GM12878 (cell line): ENCODE data around the gene OR2B2. TPM values are rescaled to one million over a fixed set of nuclear protein-coding genes. Genes with fewer than 3 reads are reported as not detected.

Experiments
- ATAC-seq: fragments of 200-7000 bp; cut with Tn5 transposase; 3 replicates; pipeline ENCODE4 v1.9.1; 2020; ENCODE audit warnings: mild to moderate bottlenecking, moderate library complexity
- BruUV-seq: library from RNA; stranded (reverse); fragments of 400-500 nt; replicated peaks from 2 replicates; lab custom pipeline; 2021; lab: Mats Ljungman, UMichigan
- CTCF ChIA-PET: fragments of 300-600 bp; sonication (Branson Sonifier 250); formaldehyde crosslinking; extraction: SDS; loops from one replicate; lab custom pipeline; 2021; ENCODE audit warnings: inconsistent platforms; lab: Yijun Ruan, JAX
- POLR2A ChIA-PET: fragments of 350-600 bp; formaldehyde crosslinking; extraction: SDS; loops from one replicate; lab custom pipeline; 2021; ENCODE audit warnings: inconsistent platforms; lab: Charles Lee
- RAD21 ChIA-PET: fragments of 300-600 bp; sonication (Branson Sonifier 250); formaldehyde crosslinking; loops from one replicate; lab custom pipeline; 2023; ENCODE audit warnings: antibody characterized with exemption; ENCODE audit not compliant: unreplicated experiment; lab: Charles Lee
- SMC1A ChIA-PET: fragments of 300-600 bp; sonication (Branson Sonifier 250); formaldehyde crosslinking; loops from one replicate; lab custom pipeline; 2023; ENCODE audit not compliant: unreplicated experiment, uncharacterized antibody; lab: Charles Lee
- DNase-seq: peaks from one replicate; pipeline ENCODE4 v3.0.0-alpha.2; 2011; ENCODE audit warnings: low read depth, low spot score
- FAIRE-seq: peaks from 3 replicates; lab custom pipeline; 2011; peaks lifted over from hg19 to GRCh38; lab: Jason Lieb, UNC
- H2AFZ ChIP-seq: 2 replicates; pipeline ENCODE4 v1.6.0; 2011; ENCODE audit warnings: low read depth, low read length, control low read depth; ENCODE audit not compliant: control insufficient read depth
- H3K27ac ChIP-seq: 2 replicates; pipeline ENCODE4 v1.5.1; 2011; ENCODE audit warnings: control low read depth; ENCODE audit not compliant: control insufficient read depth, insufficient read depth
- H3K27me3 ChIP-seq, 2 experiments: replicated peaks in 1 of 2; 2 replicates each; pipeline versions ENCODE4 v1.6.0 to v1.6.1; 2011; ENCODE audit warnings: low read length in 1 of 2; ENCODE audit not compliant: control insufficient read depth in 2 of 2, insufficient read depth in 2 of 2
- H3K36me3 ChIP-seq, 2 experiments: 2 replicates each; pipeline ENCODE4 v1.5.1; 2011; ENCODE audit warnings: low read length in 1 of 2; ENCODE audit not compliant: control insufficient read depth in 2 of 2, insufficient read depth in 2 of 2
- H3K4me1 ChIP-seq: 2 replicates; pipeline ENCODE4 v1.6.1; 2011; ENCODE audit warnings: mild to moderate bottlenecking, low read length, moderate library complexity, mixed read lengths; ENCODE audit not compliant: control insufficient read depth, insufficient read depth
- H3K4me2 ChIP-seq: 2 replicates; pipeline ENCODE4 v1.6.0; 2011; ENCODE audit warnings: control low read depth; ENCODE audit not compliant: control insufficient read depth, insufficient read depth
- H3K4me3 ChIP-seq: fragments of 200-600 bp; sonication (generic); 2 replicates; pipeline ENCODE4 v1.5.1; 2016
- H3K79me2 ChIP-seq: 2 replicates; pipeline ENCODE4 v1.6.0; 2011; ENCODE audit warnings: low read length; ENCODE audit not compliant: control insufficient read depth, insufficient read depth
- H3K9ac ChIP-seq: 2 replicates; pipeline ENCODE4 v1.8.0; 2011; ENCODE audit warnings: low read length, control low read depth, mixed read lengths; ENCODE audit not compliant: control insufficient read depth, insufficient read depth
- H3K9me3 ChIP-seq: replicated peaks from 3 replicates; pipeline ENCODE4 v1.5.1; 2011; ENCODE audit warnings: mild to moderate bottlenecking, low read length; ENCODE audit not compliant: control insufficient read depth, insufficient read depth
- H4K20me1 ChIP-seq: 2 replicates; pipeline ENCODE4 v1.6.0; 2011; ENCODE audit not compliant: control insufficient read depth, insufficient read depth
- CHD4 ChIP-seq: fragments of 200-600 bp; sonication (generic); IDR thresholded peaks from 2 replicates; pipeline ENCODE4 v1.6.1; 2016; ENCODE audit warnings: mild to moderate bottlenecking
- EGR1 ChIP-seq, 2 experiments: IDR thresholded peaks; 1 replicate in 1 of 2; 2 replicates in 1 of 2; pipeline ENCODE4 v1.6.1; 2011 to 2012; ENCODE audit warnings: low read depth in 2 of 2, low read length in 2 of 2, borderline replicate concordance in 1 of 2, mild to moderate bottlenecking in 1 of 2, moderate library complexity in 1 of 2
- EZH2 ChIP-seq: IDR thresholded peaks from 2 replicates; pipeline ENCODE4 v1.6.1; 2012; ENCODE audit warnings: low read depth, mild to moderate bottlenecking, control low read depth, inconsistent platforms, low read length, borderline replicate concordance; ENCODE audit not compliant: control insufficient read depth
- POLR2AphosphoS5 ChIP-seq: IDR thresholded peaks from 2 replicates; pipeline ENCODE4 v1.6.1; 2011; ENCODE audit warnings: mild to moderate bottlenecking, low read length, inconsistent platforms
- TCF3 ChIP-seq: IDR thresholded peaks from 2 replicates; pipeline ENCODE4 v1.6.1; 2012; ENCODE audit warnings: low read depth, mild to moderate bottlenecking, low read length, borderline replicate concordance; ENCODE audit not compliant: insufficient read depth
- WGBS: methylation state at CpG from one replicate; pipeline ENCODE4 v1.1.6; 2016; ENCODE audit warnings: low lambda C conversion rate; ENCODE audit not compliant: insufficient replicate concordance, insufficient coverage; ENCODE audit errors: missing lambda C conversion rate; 5-methylcytosine and 5-hydroxymethylcytosine counted together
- in situ Hi-C: fragments of 300-500 bp; cut with MboI; formaldehyde crosslinking; loops from 9 replicates; pipeline ENCODE4 v1.14.3; 2018; ENCODE audit warnings: mixed read lengths
- intact Hi-C: fragments of 100-400 bp; cut with micrococcal nuclease; formaldehyde crosslinking; loops from one replicate; pipeline ENCODE4 v1.14.2; 2022; ENCODE audit not compliant: unreplicated experiment
- polyA plus RNA-seq, 11 experiments: library from polyadenylated mRNA; depleted of rRNA in 4 of 11; unstranded in 6 of 11; stranded (reverse) in 5 of 11; fragments of >200 nt; fragmentation: Nextera tagmentation in 4 of 11; fragmentation: Illumina TruSeq in 1 of 11; extraction: Ambion mirVana in 4 of 11; extraction: Trizol in 1 of 11; gene quantifications; 1 replicate in 1 of 11; 2 replicates in 10 of 11; pipeline versions ENCODE4 v1.2.1 to v1.2.3, GENCODE V29; 2011 to 2016; ENCODE audit warnings: inconsistent platforms in 2 of 11, missing spikeins in 2 of 11, low read depth in 1 of 11
- total RNA-seq, 4 experiments: library from RNA; depleted of rRNA in 3 of 4; stranded (reverse); fragments of >200 nt in 3 of 4; fragmentation: Illumina TruSeq in 1 of 4; extraction: Trizol in 1 of 4; gene quantifications; 2 replicates each; pipeline versions ENCODE4 v1.2.1 to v1.2.3, GENCODE V29; 2013 to 2021
- TF ChIP-seq, protein P1 (sequence below): fragments of 450-650 bp; IDR thresholded peaks from 2 replicates; pipeline ENCODE4 v1.6.1; 2016; ENCODE audit warnings: mild to moderate bottlenecking, moderate library complexity, borderline replicate concordance
- TF ChIP-seq, protein P2 (sequence below): IDR thresholded peaks from 2 replicates; pipeline ENCODE4 v1.6.1; 2011; ENCODE audit warnings: borderline replicate concordance, low read depth, mild to moderate bottlenecking, moderate library complexity, low read length; ENCODE audit not compliant: insufficient read depth, poor library complexity, severe bottlenecking
- TF ChIP-seq, protein P3 (sequence below): fragments of 450-650 bp; IDR thresholded peaks from 2 replicates; pipeline ENCODE4 v1.6.1; 2017; ENCODE audit warnings: mild to moderate bottlenecking, low read depth, inconsistent platforms; ENCODE audit not compliant: poor library complexity, severe bottlenecking
- TF ChIP-seq, protein P4 (sequence below): fragments of 450-650 bp; IDR thresholded peaks from 2 replicates; pipeline ENCODE4 v1.6.1; 2017; ENCODE audit warnings: low read depth, mild to moderate bottlenecking, moderate library complexity

Gene OR2B2
- total and polyA plus RNA-seq, 10 of the 15 experiments (the other 5 are each of a cell fraction or from before 2014, with no cell fraction given) = not detected

DNA sequence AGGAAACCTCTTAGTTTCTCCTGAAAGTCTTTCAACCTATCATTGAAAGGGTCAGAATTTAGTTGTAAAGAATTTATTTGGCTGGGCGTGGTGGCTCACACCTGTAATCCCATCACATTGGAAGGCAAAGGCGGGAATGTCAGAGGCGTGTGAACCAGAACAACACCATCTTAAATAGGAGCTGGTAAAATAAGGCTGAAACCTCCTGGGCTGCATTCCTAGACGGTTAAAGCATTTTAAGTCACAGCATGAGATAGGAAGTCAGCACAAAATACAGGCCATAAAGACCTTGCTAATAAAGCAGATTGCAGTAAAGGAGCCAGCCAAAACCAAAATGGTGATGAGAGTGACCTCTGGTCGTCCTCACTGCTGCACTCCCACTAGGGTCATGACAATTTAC, 29.6 kb downstream of the OR2B2 start:
- DNase-seq = no peak
- ChIA-PET SMC1A (interaction anchor here (1.8 kb wide), 1 partner anchor 9 kb away, joined by 5 read pairs; a partner anchor contains a TSS), CTCF (no interaction called here), POLR2A (no interaction called here), RAD21 (no interaction called here)
- TF ChIP-seq CHD4 = no peak
- TF ChIP-seq POLR2AphosphoS5 = no peak
- TF ChIP-seq, protein P1, sequence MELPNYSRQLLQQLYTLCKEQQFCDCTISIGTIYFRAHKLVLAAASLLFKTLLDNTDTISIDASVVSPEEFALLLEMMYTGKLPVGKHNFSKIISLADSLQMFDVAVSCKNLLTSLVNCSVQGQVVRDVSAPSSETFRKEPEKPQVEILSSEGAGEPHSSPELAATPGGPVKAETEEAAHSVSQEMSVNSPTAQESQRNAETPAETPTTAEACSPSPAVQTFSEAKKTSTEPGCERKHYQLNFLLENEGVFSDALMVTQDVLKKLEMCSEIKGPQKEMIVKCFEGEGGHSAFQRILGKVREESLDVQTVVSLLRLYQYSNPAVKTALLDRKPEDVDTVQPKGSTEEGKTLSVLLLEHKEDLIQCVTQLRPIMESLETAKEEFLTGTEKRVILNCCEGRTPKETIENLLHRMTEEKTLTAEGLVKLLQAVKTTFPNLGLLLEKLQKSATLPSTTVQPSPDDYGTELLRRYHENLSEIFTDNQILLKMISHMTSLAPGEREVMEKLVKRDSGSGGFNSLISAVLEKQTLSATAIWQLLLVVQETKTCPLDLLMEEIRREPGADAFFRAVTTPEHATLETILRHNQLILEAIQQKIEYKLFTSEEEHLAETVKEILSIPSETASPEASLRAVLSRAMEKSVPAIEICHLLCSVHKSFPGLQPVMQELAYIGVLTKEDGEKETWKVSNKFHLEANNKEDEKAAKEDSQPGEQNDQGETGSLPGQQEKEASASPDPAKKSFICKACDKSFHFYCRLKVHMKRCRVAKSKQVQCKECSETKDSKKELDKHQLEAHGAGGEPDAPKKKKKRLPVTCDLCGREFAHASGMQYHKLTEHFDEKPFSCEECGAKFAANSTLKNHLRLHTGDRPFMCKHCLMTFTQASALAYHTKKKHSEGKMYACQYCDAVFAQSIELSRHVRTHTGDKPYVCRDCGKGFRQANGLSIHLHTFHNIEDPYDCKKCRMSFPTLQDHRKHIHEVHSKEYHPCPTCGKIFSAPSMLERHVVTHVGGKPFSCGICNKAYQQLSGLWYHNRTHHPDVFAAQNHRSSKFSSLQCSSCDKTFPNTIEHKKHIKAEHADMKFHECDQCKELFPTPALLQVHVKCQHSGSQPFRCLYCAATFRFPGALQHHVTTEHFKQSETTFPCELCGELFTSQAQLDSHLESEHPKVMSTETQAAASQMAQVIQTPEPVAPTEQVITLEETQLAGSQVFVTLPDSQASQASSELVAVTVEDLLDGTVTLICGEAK = no peak
- no peak for TF ChIP-seq TCF3
- TF ChIP-seq, protein P2, sequence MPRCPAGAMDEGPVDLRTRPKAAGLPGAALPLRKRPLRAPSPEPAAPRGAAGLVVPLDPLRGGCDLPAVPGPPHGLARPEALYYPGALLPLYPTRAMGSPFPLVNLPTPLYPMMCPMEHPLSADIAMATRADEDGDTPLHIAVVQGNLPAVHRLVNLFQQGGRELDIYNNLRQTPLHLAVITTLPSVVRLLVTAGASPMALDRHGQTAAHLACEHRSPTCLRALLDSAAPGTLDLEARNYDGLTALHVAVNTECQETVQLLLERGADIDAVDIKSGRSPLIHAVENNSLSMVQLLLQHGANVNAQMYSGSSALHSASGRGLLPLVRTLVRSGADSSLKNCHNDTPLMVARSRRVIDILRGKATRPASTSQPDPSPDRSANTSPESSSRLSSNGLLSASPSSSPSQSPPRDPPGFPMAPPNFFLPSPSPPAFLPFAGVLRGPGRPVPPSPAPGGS = no peak
- TF ChIP-seq, protein P3, sequence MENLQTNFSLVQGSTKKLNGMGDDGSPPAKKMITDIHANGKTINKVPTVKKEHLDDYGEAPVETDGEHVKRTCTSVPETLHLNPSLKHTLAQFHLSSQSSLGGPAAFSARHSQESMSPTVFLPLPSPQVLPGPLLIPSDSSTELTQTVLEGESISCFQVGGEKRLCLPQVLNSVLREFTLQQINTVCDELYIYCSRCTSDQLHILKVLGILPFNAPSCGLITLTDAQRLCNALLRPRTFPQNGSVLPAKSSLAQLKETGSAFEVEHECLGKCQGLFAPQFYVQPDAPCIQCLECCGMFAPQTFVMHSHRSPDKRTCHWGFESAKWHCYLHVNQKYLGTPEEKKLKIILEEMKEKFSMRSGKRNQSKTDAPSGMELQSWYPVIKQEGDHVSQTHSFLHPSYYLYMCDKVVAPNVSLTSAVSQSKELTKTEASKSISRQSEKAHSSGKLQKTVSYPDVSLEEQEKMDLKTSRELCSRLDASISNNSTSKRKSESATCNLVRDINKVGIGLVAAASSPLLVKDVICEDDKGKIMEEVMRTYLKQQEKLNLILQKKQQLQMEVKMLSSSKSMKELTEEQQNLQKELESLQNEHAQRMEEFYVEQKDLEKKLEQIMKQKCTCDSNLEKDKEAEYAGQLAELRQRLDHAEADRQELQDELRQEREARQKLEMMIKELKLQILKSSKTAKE = no peak
- no peak for TF ChIP-seq EGR1 (IDR thresholded peaks at IDR 0.05; ENCODE audit: borderline replicate concordance in 1 of 2, low read depth in 2 of 2, low read length in 2 of 2)
- TF ChIP-seq EZH2 = no peak
- TF ChIP-seq, protein P4, sequence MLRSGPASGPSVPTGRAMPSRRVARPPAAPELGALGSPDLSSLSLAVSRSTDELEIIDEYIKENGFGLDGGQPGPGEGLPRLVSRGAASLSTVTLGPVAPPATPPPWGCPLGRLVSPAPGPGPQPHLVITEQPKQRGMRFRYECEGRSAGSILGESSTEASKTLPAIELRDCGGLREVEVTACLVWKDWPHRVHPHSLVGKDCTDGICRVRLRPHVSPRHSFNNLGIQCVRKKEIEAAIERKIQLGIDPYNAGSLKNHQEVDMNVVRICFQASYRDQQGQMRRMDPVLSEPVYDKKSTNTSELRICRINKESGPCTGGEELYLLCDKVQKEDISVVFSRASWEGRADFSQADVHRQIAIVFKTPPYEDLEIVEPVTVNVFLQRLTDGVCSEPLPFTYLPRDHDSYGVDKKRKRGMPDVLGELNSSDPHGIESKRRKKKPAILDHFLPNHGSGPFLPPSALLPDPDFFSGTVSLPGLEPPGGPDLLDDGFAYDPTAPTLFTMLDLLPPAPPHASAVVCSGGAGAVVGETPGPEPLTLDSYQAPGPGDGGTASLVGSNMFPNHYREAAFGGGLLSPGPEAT = no peak
- H3K79me2 ChIP-seq = no peaks in the 10 kb centered on the region
- ATAC-seq = no peak
- H3K4me2 ChIP-seq = no peak overlapping the region
- H3K27me3 ChIP-seq = no peaks in the 10 kb centered on the region
- WGBS = 79% methylated on average over 5 of the region's 5 CpGs
- H3K9me3 ChIP-seq = no peaks in the 10 kb centered on the region
- no TSS peak for BruUV-seq
- in situ Hi-C loops = no loop called here
- intact Hi-C loops = no loop called here
- no peaks in the 10 kb centered on the region for H3K36me3 ChIP-seq
- no peak overlapping the region for H3K27ac ChIP-seq
- no peaks in the 10 kb centered on the region for H3K4me1 ChIP-seq
- H3K4me3 ChIP-seq = no peak overlapping the region
- no peak overlapping the region for H3K9ac ChIP-seq
- no peaks in the 10 kb centered on the region for H4K20me1 ChIP-seq
- H2AFZ ChIP-seq = no peak overlapping the region
- FAIRE-seq = no peak
